ENCODE measurements around the gene ZPLD1. TPM values are rescaled to one million over a fixed set of nuclear protein-coding genes. Genes with fewer than 3 reads are reported as not detected.

The ZPLD1 gene
- total and polyA plus RNA-seq, 2 of the 8 experiments (the other 6 are each of a cell fraction or from before 2014, with no cell fraction given): not detected

DNA sequence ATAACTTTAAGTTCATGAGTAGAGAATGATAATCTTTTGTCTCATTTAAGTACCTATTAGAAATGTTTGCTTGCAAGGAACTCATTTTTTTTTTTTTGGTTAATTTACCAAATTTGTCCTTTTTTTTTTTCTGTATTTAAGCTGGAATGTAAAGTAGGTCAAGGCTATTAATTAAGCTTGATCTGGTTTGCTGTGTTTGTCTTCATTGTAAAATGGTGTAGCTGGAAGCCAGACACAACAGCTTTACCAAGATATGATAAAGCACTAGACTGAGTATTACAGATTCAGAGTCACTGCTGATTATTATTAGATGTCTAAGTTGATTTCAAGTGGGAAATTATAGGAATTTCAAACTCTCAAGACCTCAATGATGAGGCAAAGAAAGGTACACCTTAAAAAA is 15.0 kb upstream of the ZPLD1 start:
- CTCF ChIA-PET (ENCODE audit: partially characterized antibody): interaction anchor here (0.6 kb wide), 1 partner anchor 92 kb away, joined by 3 read pairs; no protein-coding TSS in a partner anchor

More for the DNA sequence above, 15.0 kb upstream of the ZPLD1 start:
- Histone ChIP-seq H3K23me2 (ENCODE audit: low read depth, low read length) (no peaks in the 10 kb centered on the region; the same call in 1 of the 2 replicates), H2AFZ (ENCODE audit: low read length) (no peak overlapping the region), H3K4me1 (replicated peaks in 1 of 4; ENCODE audit: control insufficient read depth in 3 of 4, insufficient read depth in 4 of 4, low read length in 3 of 4) (no peaks in the 10 kb centered on the region), H4K20me1 (replicated peaks in 1 of 2; ENCODE audit: control insufficient read depth in 1 of 2, insufficient read depth in 2 of 2, low read length in 2 of 2) (no peaks in the 10 kb centered on the region), H3K79me2 (ENCODE audit: control insufficient read depth in 1 of 2, insufficient read depth in 2 of 2, low read length in 2 of 2) (no peaks in the 10 kb centered on the region), H4K91ac (replicated peaks; ENCODE audit: insufficient read length, low read length) (no peak overlapping the region), H3K79me1 (ENCODE audit: low read depth, low read length) (no peaks in the 10 kb centered on the region), H3K23ac (ENCODE audit: insufficient read length) (no peak overlapping the region), H3K27me3 (replicated peaks in 1 of 4; ENCODE audit: control insufficient read depth in 3 of 4, extremely low read depth in 1 of 4, insufficient read depth in 3 of 4, low read length in 3 of 4) (no peaks in the 10 kb centered on the region), H4K8ac (ENCODE audit: extremely low read depth, insufficient read depth, low read length) (no peak overlapping the region), H2AK5ac (ENCODE audit: low read depth, low read length) (no peak overlapping the region), H3K4me3 (ENCODE audit: extremely low read depth in 1 of 4, insufficient read depth in 2 of 4, low read depth in 3 of 4, low read length in 4 of 4) (no peak overlapping the region), H3K4ac (replicated peaks; ENCODE audit: insufficient read length, low read depth, low read length) (no peak overlapping the region), H2BK20ac (ENCODE audit: low read length) (no peak overlapping the region), H2BK120ac (replicated peaks; ENCODE audit: low read depth, low read length) (no peak overlapping the region), H3K4me2 (ENCODE audit: insufficient read depth in 1 of 2, low read depth in 2 of 2, low read length in 2 of 2) (no peak overlapping the region), H3K56ac (replicated peaks; ENCODE audit: insufficient read length, low read depth, low read length) (no peak overlapping the region), H3K9ac (replicated peaks in 1 of 4; ENCODE audit: extremely low read depth in 1 of 4, low read depth in 3 of 4, low read length in 3 of 4) (no peak overlapping the region), H2BK15ac (ENCODE audit: low read length) (no peak overlapping the region), H4K5ac (ENCODE audit: insufficient read length, low read depth, low read length) (no peak overlapping the region), H2BK5ac (ENCODE audit: low read depth, low read length) (no peak overlapping the region), H3K14ac (ENCODE audit: insufficient read length) (no peak overlapping the region), H3K18ac (ENCODE audit: extremely low read depth, low read length) (no peak overlapping the region), H3K27ac (ENCODE audit: low read depth, low read length) (no peak overlapping the region), H2BK12ac (ENCODE audit: low read depth, low read length) (no peak overlapping the region), H3K36me3 (ENCODE audit: control insufficient read depth in 2 of 4, insufficient read depth in 4 of 4, low read length in 3 of 4) (no peaks in the 10 kb centered on the region), H3K9me3 (ENCODE audit: insufficient read depth in 2 of 2, low read depth in 1 of 2, low read length in 1 of 2) (no peaks in the 10 kb centered on the region)
- POLR2A ChIA-PET (ENCODE audit: partially characterized antibody): no interaction called here
- DNase-seq (ENCODE audit: low read depth in 1 of 2, low spot score in 2 of 2): no peak
- TF ChIP-seq EGR1 (IDR thresholded peaks at IDR 0.05; ENCODE audit: borderline replicate concordance, low read depth, low read length): no peak
- TF ChIP-seq GTF2F1 (IDR thresholded peaks at IDR 0.05; ENCODE audit: borderline replicate concordance, low read depth, low read length): no peak
- TF ChIP-seq, protein P1, sequence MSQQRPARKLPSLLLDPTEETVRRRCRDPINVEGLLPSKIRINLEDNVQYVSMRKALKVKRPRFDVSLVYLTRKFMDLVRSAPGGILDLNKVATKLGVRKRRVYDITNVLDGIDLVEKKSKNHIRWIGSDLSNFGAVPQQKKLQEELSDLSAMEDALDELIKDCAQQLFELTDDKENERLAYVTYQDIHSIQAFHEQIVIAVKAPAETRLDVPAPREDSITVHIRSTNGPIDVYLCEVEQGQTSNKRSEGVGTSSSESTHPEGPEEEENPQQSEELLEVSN (IDR thresholded peaks at IDR 0.05): no peak
- TF ChIP-seq GABPA (IDR thresholded peaks at IDR 0.05; ENCODE audit: borderline replicate concordance, insufficient read depth, low read length): no peak
- TF ChIP-seq POU5F1 (IDR thresholded peaks at IDR 0.05; ENCODE audit: low read depth, low read length): no peak
- TF ChIP-seq CBX5 (IDR thresholded peaks at IDR 0.05; ENCODE audit: low read depth, low read length): no peak
- TF ChIP-seq JUND (IDR thresholded peaks at IDR 0.05; ENCODE audit: low read length): no peak
- no peak for TF ChIP-seq TAF7 (optimal IDR thresholded peaks at IDR 0.05; ENCODE audit: borderline replicate concordance, low read depth, low read length)
- no peak for FAIRE-seq
